Calu3 (cell line): ENCODE results near the gene CCDC148. TPM values are rescaled to one million over a fixed set of nuclear protein-coding genes. Genes with fewer than 3 reads are reported as not detected.

Experiments used
- BruUV-seq: library from RNA; stranded (reverse); fragments of 400-500 nt; replicated peaks from 2 replicates; lab custom pipeline; 2021; lab: Mats Ljungman, UMichigan
- CTCF ChIA-PET: fragments of 300-600 bp; sonication (Branson Sonifier 250); formaldehyde crosslinking; loops from one replicate; lab custom pipeline; 2022; ENCODE audit warnings: antibody characterized with exemption; lab: Charles Lee
- DNase-seq: peaks from one replicate; pipeline ENCODE4 v3.0.0; 2022
- H3K27ac Mint-ChIP-seq: one replicate; pipeline ENCODE4 v1.8.0; 2022; ENCODE audit warnings: mixed read lengths; ENCODE audit not compliant: unreplicated experiment
- H3K27me3 Mint-ChIP-seq: one replicate; pipeline ENCODE4 v1.8.0; 2022; ENCODE audit warnings: mixed read lengths; ENCODE audit not compliant: unreplicated experiment
- H3K36me3 Mint-ChIP-seq: one replicate; pipeline ENCODE4 v1.8.0; 2022; ENCODE audit warnings: mild to moderate bottlenecking, moderate library complexity, mixed read lengths; ENCODE audit not compliant: insufficient read depth, unreplicated experiment
- H3K4me1 Mint-ChIP-seq: one replicate; pipeline ENCODE4 v1.8.0; 2022; ENCODE audit warnings: mild to moderate bottlenecking, low read depth, mixed read lengths; ENCODE audit not compliant: unreplicated experiment
- H3K4me3 Mint-ChIP-seq: one replicate; pipeline ENCODE4 v1.8.0; 2022; ENCODE audit warnings: mild to moderate bottlenecking, low read depth, moderate library complexity, mixed read lengths; ENCODE audit not compliant: unreplicated experiment
- H3K9me3 Mint-ChIP-seq: one replicate; pipeline ENCODE4 v1.8.0; 2022; ENCODE audit warnings: low read depth, mixed read lengths; ENCODE audit not compliant: unreplicated experiment
- CTCF ChIP-seq: fragments of 200-600 bp; IDR thresholded peaks from one replicate; pipeline ENCODE4 v1.8.0; 2022; ENCODE audit warnings: antibody characterized with exemption; ENCODE audit not compliant: unreplicated experiment
- intact Hi-C: fragments of 100-400 bp; cut with micrococcal nuclease; formaldehyde crosslinking; loops from one replicate; pipeline ENCODE4 v1.10.0; 2022; ENCODE audit not compliant: unreplicated experiment
- total RNA-seq: library from RNA; stranded (reverse); gene quantifications from 2 replicates; pipeline ENCODE4 v1.2.3, GENCODE V29; 2022

The CCDC148 gene
- total RNA-seq, 1 experiment from 2014 or later = 5.1 TPM

- H3K36me3 Mint-ChIP-seq = peaks cover 27% of the 10 kb centered on the region
- DNase-seq = no peak
- H3K27ac Mint-ChIP-seq = peak overlapping the region; percentile 90
- H3K27me3 Mint-ChIP-seq = no peaks in the 10 kb centered on the region
- no peak for TF ChIP-seq CTCF
- BruUV-seq = no TSS peak
- H3K9me3 Mint-ChIP-seq = no peaks in the 10 kb centered on the region
- intact Hi-C loops = no loop called here
- H3K4me3 Mint-ChIP-seq = peak overlapping the region; percentile 14
- CTCF ChIA-PET = interaction anchor here (0.9 to 1.1 kb wide), 3 partner anchors 12 to 102 kb away, joined by 3 to 5 read pairs (median 3); no protein-coding TSS in a partner anchor
- peaks cover 75% of the 10 kb centered on the region for H3K4me1 Mint-ChIP-seq
These were observed 41.6 kb upstream of the CCDC148 start for GRCh38 chr2:158498043-158498748.

- peaks cover 27% of the 10 kb centered on the region for H3K36me3 Mint-ChIP-seq
- TF ChIP-seq CTCF = no peak
- no TSS peak for BruUV-seq
- CTCF ChIA-PET = interaction anchor here (0.6 to 1.1 kb wide), 5 partner anchors 12 to 247 kb away, joined by 3 to 5 read pairs (median 3); no protein-coding TSS in a partner anchor
- H3K9me3 Mint-ChIP-seq = no peaks in the 10 kb centered on the region
- H3K27ac Mint-ChIP-seq = peak overlapping the region; percentile 90
- no peaks in the 10 kb centered on the region for H3K27me3 Mint-ChIP-seq
- H3K4me1 Mint-ChIP-seq = peaks cover 76% of the 10 kb centered on the region
- DNase-seq = peak; percentile 22
- intact Hi-C loops = loop anchor here (1.0 to 2.0 kb wide), 2 partner anchors 8 to 39 kb away; no protein-coding TSS in a partner anchor
- peak overlapping the region; percentile 14 for H3K4me3 Mint-ChIP-seq
These were observed 40.9 kb upstream of the CCDC148 start for GRCh38 chr2:158497486-158497885.

GRCh38 chr2:158496986-158497385, 40.4 kb upstream of the CCDC148 start:
- BruUV-seq = no TSS peak
- H3K9me3 Mint-ChIP-seq = no peaks in the 10 kb centered on the region
- CTCF ChIA-PET = interaction anchor here (0.6 to 1.0 kb wide), 3 partner anchors 47 to 246 kb away, joined by 3 to 5 read pairs (median 3); no protein-coding TSS in a partner anchor
- H3K27ac Mint-ChIP-seq = peak overlapping the region; percentile 90
- no peak for DNase-seq
- peaks cover 75% of the 10 kb centered on the region for H3K4me1 Mint-ChIP-seq
- intact Hi-C loops = loop anchor here (1.0 to 2.0 kb wide), 2 partner anchors 8 to 38 kb away; no protein-coding TSS in a partner anchor
- H3K36me3 Mint-ChIP-seq = peaks cover 27% of the 10 kb centered on the region
- peak overlapping the region; percentile 53 for H3K4me3 Mint-ChIP-seq
- no peaks in the 10 kb centered on the region for H3K27me3 Mint-ChIP-seq
- TF ChIP-seq CTCF = no peak

DNA sequence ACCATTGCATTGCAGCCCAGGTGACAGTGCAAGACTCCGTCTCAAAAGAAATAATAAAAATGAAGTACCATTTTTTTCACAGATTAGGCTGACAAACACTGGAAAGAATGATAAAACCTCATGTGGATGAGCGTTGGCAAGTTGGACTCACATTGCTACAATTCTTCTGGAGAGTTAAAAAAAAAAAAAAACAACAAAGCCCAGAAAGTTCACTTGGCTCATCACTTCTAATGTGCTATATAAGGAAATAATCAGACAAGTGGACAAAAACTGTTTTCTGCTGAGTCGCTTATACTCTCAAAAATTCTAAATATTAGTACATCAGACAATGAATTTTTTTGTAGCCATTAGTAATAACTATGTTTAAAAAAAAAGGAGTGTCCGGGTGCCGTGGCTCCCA, 38.6 kb upstream of the CCDC148 start:
- intact Hi-C loops = no loop called here

More for the DNA sequence above, 38.6 kb upstream of the CCDC148 start:
- CTCF ChIA-PET = no interaction called here
- H3K4me3 Mint-ChIP-seq = no peak overlapping the region
- no peak for TF ChIP-seq CTCF
- peaks cover 19% of the 10 kb centered on the region for H3K36me3 Mint-ChIP-seq
- DNase-seq = no peak
- H3K27me3 Mint-ChIP-seq = no peaks in the 10 kb centered on the region
- H3K9me3 Mint-ChIP-seq = no peaks in the 10 kb centered on the region
- H3K4me1 Mint-ChIP-seq = peaks cover 57% of the 10 kb centered on the region
- H3K27ac Mint-ChIP-seq = peak overlapping the region; percentile 0
- no TSS peak for BruUV-seq
